GM12891 (cell line): ENCODE measurements around the gene SIPA1L3.

ENCODE experiments used
- PAX5 ChIP-seq: IDR thresholded peaks from 2 replicates; pipeline ENCODE4 v1.6.1; 2011; ENCODE audit warnings: low read length, moderate library complexity, mild to moderate bottlenecking; ENCODE audit not compliant: insufficient read depth, severe bottlenecking
- POLR2A ChIP-seq: IDR thresholded peaks from 2 replicates; pipeline ENCODE4 v1.6.1; 2011; ENCODE audit warnings: low read depth, low read length, control low read depth
- POLR2AphosphoS5 ChIP-seq: IDR thresholded peaks from 2 replicates; pipeline ENCODE4 v1.6.1; 2011; ENCODE audit warnings: low read depth, low read length, control low read depth
- SPI1 ChIP-seq: IDR thresholded peaks from 2 replicates; pipeline ENCODE4 v1.6.1; 2011; ENCODE audit warnings: low read depth, low read length, control low read depth
- TAF1 ChIP-seq: IDR thresholded peaks from 2 replicates; pipeline ENCODE4 v1.6.1; 2011; ENCODE audit warnings: low read depth, low read length, control low read depth

- TF ChIP-seq TAF1 (no peak), POLR2A (no peak), POLR2AphosphoS5 (no peak), PAX5 (no peak), SPI1 (no peak)
Observed at GRCh38 chr19:38062959-38063761, 156.2 kb downstream of the SIPA1L3 start.
